ENCODE data around the gene PPP6R2.

Gene PPP6R2

DNA sequence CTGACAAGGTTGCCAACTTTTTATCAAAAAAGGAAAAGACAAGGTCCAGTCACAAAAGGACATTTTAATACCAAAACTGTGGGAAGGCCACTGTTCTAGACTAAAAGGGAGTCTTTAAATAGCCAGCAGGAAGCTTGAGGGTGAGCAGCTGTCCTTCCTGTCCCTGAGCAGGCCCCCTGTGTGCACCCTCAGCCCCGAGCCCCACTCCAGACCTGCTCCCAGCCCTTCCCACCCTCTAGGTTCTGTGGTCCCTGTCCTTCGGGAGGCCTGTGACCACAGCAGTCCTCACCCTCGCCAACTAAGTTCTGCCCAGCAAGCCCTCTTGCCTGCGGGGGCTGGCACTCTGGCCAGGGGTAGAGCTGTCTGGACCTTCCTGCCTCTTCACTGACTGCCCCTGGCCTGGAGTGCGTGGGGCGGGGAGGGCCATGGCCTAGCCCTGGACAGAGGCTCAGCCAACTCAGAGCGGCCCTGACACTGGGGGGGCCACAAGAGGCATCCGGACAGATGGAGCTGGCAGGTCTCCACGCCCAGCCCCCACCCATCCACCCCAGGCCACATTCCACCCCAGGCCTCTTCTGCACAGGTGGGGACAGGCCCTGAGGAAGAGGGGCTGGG, 34.0 kb upstream of the PPP6R2 start:
- H3K27ac ChIP-seq (ENCODE audit: low read depth, low read length, poor library complexity, severe bottlenecking), result no peak overlapping the region
- H3F3A ChIP-seq (ENCODE audit: insufficient read depth, low read length), result no peaks in the 10 kb centered on the region
- H3K4me1 ChIP-seq (ENCODE audit: insufficient read depth, low read length, severe bottlenecking), result peaks cover 21% of the 10 kb centered on the region
- no peaks in the 10 kb centered on the region for H4K20me1 ChIP-seq (ENCODE audit: insufficient read depth, low read length)
- H3K4me3 ChIP-seq (ENCODE audit: low read depth, low read length, poor library complexity, severe bottlenecking), result no peak overlapping the region
- H3K4me2 ChIP-seq (ENCODE audit: low read length), result no peak overlapping the region
- peaks cover 21% of the 10 kb centered on the region; the same call in 1 of the 2 replicates for H3K27me3 ChIP-seq (ENCODE audit: insufficient read depth, low read length)
- H3K9ac ChIP-seq (ENCODE audit: low read length), result no peak overlapping the region
- no peaks in the 10 kb centered on the region for H3K79me2 ChIP-seq (ENCODE audit: insufficient read depth, low read length)
- H3K9me2 ChIP-seq (ENCODE audit: low read depth, low read length), result no peaks in the 10 kb centered on the region
- no peaks in the 10 kb centered on the region for H3K9me3 ChIP-seq (ENCODE audit: low read length)
- no peak for TF ChIP-seq EZH2 (IDR thresholded peaks at IDR 0.05; ENCODE audit: borderline replicate concordance, low read length)
- TF ChIP-seq, protein P1, sequence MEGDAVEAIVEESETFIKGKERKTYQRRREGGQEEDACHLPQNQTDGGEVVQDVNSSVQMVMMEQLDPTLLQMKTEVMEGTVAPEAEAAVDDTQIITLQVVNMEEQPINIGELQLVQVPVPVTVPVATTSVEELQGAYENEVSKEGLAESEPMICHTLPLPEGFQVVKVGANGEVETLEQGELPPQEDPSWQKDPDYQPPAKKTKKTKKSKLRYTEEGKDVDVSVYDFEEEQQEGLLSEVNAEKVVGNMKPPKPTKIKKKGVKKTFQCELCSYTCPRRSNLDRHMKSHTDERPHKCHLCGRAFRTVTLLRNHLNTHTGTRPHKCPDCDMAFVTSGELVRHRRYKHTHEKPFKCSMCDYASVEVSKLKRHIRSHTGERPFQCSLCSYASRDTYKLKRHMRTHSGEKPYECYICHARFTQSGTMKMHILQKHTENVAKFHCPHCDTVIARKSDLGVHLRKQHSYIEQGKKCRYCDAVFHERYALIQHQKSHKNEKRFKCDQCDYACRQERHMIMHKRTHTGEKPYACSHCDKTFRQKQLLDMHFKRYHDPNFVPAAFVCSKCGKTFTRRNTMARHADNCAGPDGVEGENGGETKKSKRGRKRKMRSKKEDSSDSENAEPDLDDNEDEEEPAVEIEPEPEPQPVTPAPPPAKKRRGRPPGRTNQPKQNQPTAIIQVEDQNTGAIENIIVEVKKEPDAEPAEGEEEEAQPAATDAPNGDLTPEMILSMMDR (IDR thresholded peaks at IDR 0.05; ENCODE audit: low read length), result no peak
- no peak overlapping the region for H2AFZ ChIP-seq (ENCODE audit: low read length)
- no peaks in the 10 kb centered on the region for H3K36me3 ChIP-seq (ENCODE audit: insufficient read depth, low read length)

- Histone ChIP-seq H3K9me3 (ENCODE audit: low read length) (no peaks in the 10 kb centered on the region), H3F3A (ENCODE audit: insufficient read depth, low read length) (no peaks in the 10 kb centered on the region), H3K36me3 (ENCODE audit: insufficient read depth, low read length) (no peaks in the 10 kb centered on the region), H3K4me1 (ENCODE audit: insufficient read depth, low read length, severe bottlenecking) (peaks cover 26% of the 10 kb centered on the region), H4K20me1 (ENCODE audit: insufficient read depth, low read length) (no peaks in the 10 kb centered on the region), H3K9me2 (ENCODE audit: low read depth, low read length) (no peaks in the 10 kb centered on the region), H3K4me2 (ENCODE audit: low read length) (no peak overlapping the region), H3K79me2 (ENCODE audit: insufficient read depth, low read length) (no peaks in the 10 kb centered on the region), H3K27ac (ENCODE audit: low read depth, low read length, poor library complexity, severe bottlenecking) (no peak overlapping the region), H3K4me3 (ENCODE audit: low read depth, low read length, poor library complexity, severe bottlenecking) (no peak overlapping the region), H3K27me3 (ENCODE audit: insufficient read depth, low read length) (peaks cover 21% of the 10 kb centered on the region; the same call in 1 of the 2 replicates), H3K9ac (ENCODE audit: low read length) (no peak overlapping the region), H2AFZ (ENCODE audit: low read length) (no peak overlapping the region)
- TF ChIP-seq, protein P1 (IDR thresholded peaks at IDR 0.05; ENCODE audit: low read length), result no peak
- no peak for TF ChIP-seq EZH2 (IDR thresholded peaks at IDR 0.05; ENCODE audit: borderline replicate concordance, low read length)
Measured at GRCh38 chr22:50309601-50309991, 33.5 kb upstream of the PPP6R2 start.

DNA sequence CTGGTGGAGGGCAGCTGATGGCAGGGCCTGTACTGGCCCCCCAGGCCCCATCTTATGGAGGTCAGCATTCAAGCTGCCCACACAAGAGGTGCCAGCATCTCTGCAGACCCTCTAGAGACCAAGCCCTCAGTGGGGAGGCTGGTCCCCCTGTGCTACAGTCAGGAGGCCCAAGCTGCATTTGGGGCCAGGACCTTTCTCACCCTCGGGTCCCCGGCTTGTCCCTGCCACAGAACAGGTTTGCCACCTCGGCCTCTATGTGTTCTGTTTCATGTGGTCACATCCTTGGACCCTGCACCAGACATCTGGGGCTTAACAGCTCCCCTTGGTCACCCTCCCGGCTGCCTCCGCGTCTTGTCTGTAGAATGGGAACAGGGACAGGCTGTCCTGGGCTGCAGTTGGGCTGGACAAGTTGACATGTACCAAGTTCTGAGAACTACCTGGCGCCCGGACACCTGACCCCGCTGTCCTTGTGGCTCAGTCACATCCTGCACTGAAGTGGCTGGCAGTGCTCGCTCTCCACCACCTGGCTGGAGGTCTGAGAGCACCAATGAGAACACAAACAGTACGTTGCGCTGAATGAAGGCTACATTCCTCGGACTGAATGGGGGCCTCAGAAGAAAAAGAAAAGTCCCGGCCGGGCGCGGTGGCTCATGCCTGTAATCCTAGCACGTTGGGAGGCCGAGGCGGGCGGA, 33.0 kb upstream of the PPP6R2 start:
- H3K4me1 ChIP-seq (ENCODE audit: insufficient read depth, low read length, severe bottlenecking), result peaks cover 32% of the 10 kb centered on the region
- H3K36me3 ChIP-seq (ENCODE audit: insufficient read depth, low read length), result no peaks in the 10 kb centered on the region
- H3K27me3 ChIP-seq (ENCODE audit: insufficient read depth, low read length), result peaks cover 19% of the 10 kb centered on the region; the same call in 1 of the 2 replicates
- no peak overlapping the region for H3K4me2 ChIP-seq (ENCODE audit: low read length)
- no peak overlapping the region for H3K27ac ChIP-seq (ENCODE audit: low read depth, low read length, poor library complexity, severe bottlenecking)
- H3K4me3 ChIP-seq (ENCODE audit: low read depth, low read length, poor library complexity, severe bottlenecking), result no peak overlapping the region
- H4K20me1 ChIP-seq (ENCODE audit: insufficient read depth, low read length), result no peaks in the 10 kb centered on the region
- no peaks in the 10 kb centered on the region for H3F3A ChIP-seq (ENCODE audit: insufficient read depth, low read length)
- no peaks in the 10 kb centered on the region for H3K9me2 ChIP-seq (ENCODE audit: low read depth, low read length)
- no peak overlapping the region for H2AFZ ChIP-seq (ENCODE audit: low read length)
- H3K9ac ChIP-seq (ENCODE audit: low read length), result no peak overlapping the region
- TF ChIP-seq, protein P1 (IDR thresholded peaks at IDR 0.05; ENCODE audit: low read length), result no peak
- no peak for TF ChIP-seq EZH2 (IDR thresholded peaks at IDR 0.05; ENCODE audit: borderline replicate concordance, low read length)
- no peaks in the 10 kb centered on the region for H3K9me3 ChIP-seq (ENCODE audit: low read length)
- H3K79me2 ChIP-seq (ENCODE audit: insufficient read depth, low read length), result no peaks in the 10 kb centered on the region

All from OCI-LY1 (cell line).